Left ventricle myocardium inferior (tissue), 1 donor: ENCODE data around the gene MYO5C. TPM values are rescaled to one million over a fixed set of nuclear protein-coding genes. Genes with fewer than 3 reads are reported as not detected.

Experiments used
- DNase-seq: peaks from one replicate; pipeline ENCODE4 v3.0.0-alpha.2; 2020
- H3K27ac ChIP-seq: fragments of 200-600 bp; replicated peaks from 2 replicates; pipeline ENCODE4 v1.8.0; 2021
- H3K27me3 ChIP-seq: fragments of 200-600 bp; 2 replicates; pipeline ENCODE4 v1.8.0; 2021; ENCODE audit warnings: low read depth
- H3K36me3 ChIP-seq: fragments of 200-600 bp; 2 replicates; pipeline ENCODE4 v1.8.0; 2021
- H3K4me1 ChIP-seq: fragments of 200-600 bp; 2 replicates; pipeline ENCODE4 v1.8.0; 2021
- H3K4me3 ChIP-seq: fragments of 200-600 bp; 2 replicates; pipeline ENCODE4 v1.8.0; 2021; ENCODE audit warnings: mild to moderate bottlenecking, moderate library complexity
- H3K9me3 ChIP-seq: fragments of 200-600 bp; replicated peaks from 2 replicates; pipeline ENCODE4 v1.8.0; 2021
- CTCF ChIP-seq: fragments of 200-600 bp; IDR thresholded peaks from 2 replicates; pipeline ENCODE4 v1.8.0; 2021; ENCODE audit warnings: antibody characterized with exemption, mild to moderate bottlenecking, borderline replicate concordance
- intact Hi-C: fragments of 100-400 bp; cut with micrococcal nuclease; formaldehyde crosslinking; loops from one replicate; pipeline ENCODE4 v1.11.0; 2022
- total RNA-seq: library from RNA; stranded (reverse); fragmentation: NEBNext Ultra II Directional; extraction: Animal tissue kit (Norgen Biotek cat#: 25700); gene quantifications from one replicate; pipeline ENCODE4 v1.2.1, GENCODE V29; 2021
- donor health status: DM: no; HTN: yes; CAD: no; lungs with severe emphysema.

The MYO5C gene
- total RNA-seq, 1 donor from 2014 or later, result 2.9 TPM

- no peaks in the 10 kb centered on the region for H3K36me3 ChIP-seq
- intact Hi-C loops, result no loop called here
- peaks cover 17% of the 10 kb centered on the region for H3K27me3 ChIP-seq
- peaks cover 17% of the 10 kb centered on the region for H3K4me1 ChIP-seq
- no peak for TF ChIP-seq CTCF
- H3K27ac ChIP-seq, result no peak overlapping the region
- H3K4me3 ChIP-seq, result no peak overlapping the region
- no peak for DNase-seq
- H3K9me3 ChIP-seq, result no peaks in the 10 kb centered on the region
These were observed 4.4 kb downstream of the MYO5C start for GRCh38 chr15:52291204-52291603.

- DNase-seq, result no peak
- intact Hi-C loops, result no loop called here
- TF ChIP-seq CTCF, result no peak
These were observed 4.8 kb downstream of the MYO5C start for GRCh38 chr15:52290800-52291199.

DNA sequence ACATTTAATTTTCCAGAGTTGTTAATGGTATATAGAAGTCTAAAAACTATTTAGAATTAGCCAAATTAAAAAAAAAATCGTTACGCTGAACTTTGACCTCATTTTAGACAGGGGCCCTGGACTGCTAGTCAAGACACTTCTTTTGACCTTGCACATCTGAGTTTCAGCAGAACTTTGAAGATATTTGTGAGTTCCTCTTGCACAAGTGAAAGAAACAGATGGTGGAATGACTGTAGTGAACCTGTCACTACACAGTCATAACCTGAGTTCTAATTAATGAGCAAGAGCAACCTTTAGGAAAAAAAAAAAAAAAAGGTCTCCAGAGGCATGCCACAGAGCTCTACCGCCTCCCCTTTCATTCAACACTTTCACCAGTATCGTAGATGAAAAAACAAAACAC, 5.3 kb downstream of the MYO5C start:
- Histone ChIP-seq H3K4me3 (no peak overlapping the region), H3K4me1 (peaks cover 8% of the 10 kb centered on the region), H3K36me3 (no peaks in the 10 kb centered on the region), H3K9me3 (no peaks in the 10 kb centered on the region), H3K27ac (no peak overlapping the region), H3K27me3 (peaks cover 11% of the 10 kb centered on the region)
- TF ChIP-seq CTCF, result no peak
- intact Hi-C loops, result no loop called here
- no peak for DNase-seq

More at GRCh38 chr15:52290800-52291199, 4.8 kb downstream of the MYO5C start:
- Histone ChIP-seq H3K27ac (no peak overlapping the region), H3K4me3 (no peak overlapping the region), H3K9me3 (no peaks in the 10 kb centered on the region), H3K27me3 (peaks cover 16% of the 10 kb centered on the region), H3K4me1 (peaks cover 13% of the 10 kb centered on the region), H3K36me3 (no peaks in the 10 kb centered on the region)

DNA sequence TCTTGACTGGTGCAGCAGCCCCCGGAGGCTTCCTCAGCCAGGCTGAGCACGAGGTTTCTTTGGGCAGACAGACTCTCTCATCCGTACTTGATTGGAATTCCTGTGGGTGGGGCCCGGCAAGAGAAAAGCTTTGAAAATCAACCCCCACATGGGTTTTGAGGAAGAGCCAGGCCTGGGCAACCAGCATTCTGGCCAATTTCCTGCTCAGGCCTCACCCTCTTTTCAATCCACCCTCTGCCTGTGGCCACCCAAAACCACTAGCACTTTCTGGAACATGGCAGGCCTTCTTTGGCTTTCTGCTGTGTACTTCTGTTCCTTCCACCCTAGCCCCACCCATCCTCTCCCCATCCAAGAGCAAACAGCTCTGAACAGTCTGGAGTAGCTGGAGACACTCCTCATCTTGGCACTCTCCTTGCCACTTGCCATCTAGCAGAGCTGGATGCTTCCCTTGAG, 5.9 kb downstream of the MYO5C start:
- H3K27me3 ChIP-seq, result peaks cover 5% of the 10 kb centered on the region
- intact Hi-C loops, result no loop called here
- peak overlapping the region; percentile 8 for H3K27ac ChIP-seq
- DNase-seq, result no peak
- H3K36me3 ChIP-seq, result no peaks in the 10 kb centered on the region
- no peak for TF ChIP-seq CTCF
- no peaks in the 10 kb centered on the region for H3K9me3 ChIP-seq
- H3K4me1 ChIP-seq, result peaks cover 1% of the 10 kb centered on the region
- no peak overlapping the region for H3K4me3 ChIP-seq

DNA sequence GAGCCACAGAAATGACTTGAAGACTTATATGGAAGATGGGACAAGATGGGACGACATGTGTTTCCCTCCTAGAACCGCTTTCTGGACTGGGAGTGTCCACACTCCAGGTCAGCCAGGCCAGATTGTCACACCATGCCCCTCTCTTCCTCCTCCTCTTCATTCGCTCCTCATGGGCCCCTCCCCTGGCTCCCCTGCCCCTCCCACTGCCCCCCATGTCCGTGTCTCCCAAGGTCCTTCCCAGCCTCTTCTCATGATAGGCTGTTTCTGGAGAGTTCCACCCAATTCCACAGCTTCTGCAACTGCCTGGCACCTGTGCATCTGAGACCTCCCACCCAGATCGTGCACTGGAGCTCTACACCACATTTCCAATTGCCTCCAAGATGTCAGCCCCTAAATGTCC, 6.6 kb downstream of the MYO5C start:
- DNase-seq, result no peak
- TF ChIP-seq CTCF, result no peak
- Histone ChIP-seq H3K27ac (peak overlapping the region; percentile 8), H3K36me3 (no peaks in the 10 kb centered on the region), H3K4me1 (no peaks in the 10 kb centered on the region), H3K27me3 (peaks cover 4% of the 10 kb centered on the region), H3K9me3 (no peaks in the 10 kb centered on the region), H3K4me3 (no peak overlapping the region)
- intact Hi-C loops, result no loop called here
